Breast epithelium (tissue), 4 donors: ENCODE results near the gene KPNA1. TPM values are rescaled to one million over a fixed set of nuclear protein-coding genes. Genes with fewer than 3 reads are reported as not detected.

Experiments
- DNase-seq, 2 donors: peaks; one replicate each; pipeline ENCODE4 v3.0.0-alpha.2; 2019; ENCODE audit warnings: low spot score in 2 of 2
- H3K27ac ChIP-seq, 2 donors: fragments of 200-600 bp; sonication (generic) in 1 of 2; one replicate each; pipeline ENCODE4 v1.5.1; 2016 to 2019; ENCODE audit warnings: mild to moderate bottlenecking in 1 of 2
- H3K27me3 ChIP-seq, 2 donors: fragments of 200-600 bp; sonication (generic) in 1 of 2; one replicate each; pipeline versions ENCODE4 v1.5.1 to v1.6.0; 2017 to 2019; ENCODE audit warnings: control low read depth in 1 of 2, mild to moderate bottlenecking in 1 of 2
- H3K36me3 ChIP-seq: fragments of 200-600 bp; one replicate; pipeline ENCODE4 v1.5.1; 2019
- H3K4me1 ChIP-seq, 2 donors: fragments of 200-600 bp; sonication (generic); one replicate each; pipeline ENCODE4 v1.5.1; 2016 to 2019; ENCODE audit warnings: control low read depth in 1 of 2
- H3K4me3 ChIP-seq, 3 donors: fragments of 200-600 bp; sonication (generic); 1 replicate in 2 of 3; 2 replicates in 1 of 3; pipeline ENCODE4 v1.5.1; 2016 to 2019; ENCODE audit warnings: mild to moderate bottlenecking in 3 of 3, moderate library complexity in 2 of 3
- H3K9me3 ChIP-seq, 2 donors: fragments of 200-600 bp; sonication (generic) in 1 of 2; one replicate each; pipeline ENCODE4 v1.5.1; 2016 to 2019; ENCODE audit warnings: control low read depth in 1 of 2
- POLR2A ChIP-seq: fragments of 450-650 bp; IDR thresholded peaks from one replicate; pipeline ENCODE4 v1.6.1; 2016; ENCODE audit warnings: antibody characterized with exemption, mild to moderate bottlenecking, moderate library complexity
- POLR2AphosphoS5 ChIP-seq, 3 donors: sonication (generic); formaldehyde crosslinking; IDR thresholded peaks; one replicate each; pipeline ENCODE4 v1.6.1; 2017; ENCODE audit warnings: antibody characterized with exemption in 3 of 3
- intact Hi-C: fragments of 100-400 bp; cut with DNase I; formaldehyde crosslinking; loops from one replicate; pipeline ENCODE4 v1.15.1; 2023; ENCODE audit warnings: low total_unique reads
- total RNA-seq, 3 donors: library from RNA; depleted of rRNA; stranded (reverse); fragments of >200 nt; gene quantifications; one replicate each; pipeline ENCODE4 v1.1.0, GENCODE V29; 2016
- TF ChIP-seq, protein P1 (sequence below), 3 donors: fragments of 450-650 bp; IDR thresholded peaks; one replicate each; pipeline ENCODE4 v1.5.1; 2016 to 2017; ENCODE audit warnings: antibody characterized with exemption in 3 of 3, mild to moderate bottlenecking in 3 of 3, moderate library complexity in 3 of 3

The KPNA1 gene
- total RNA-seq, 3 donors from 2014 or later: 40.3 to 51.7 (median 42.4) TPM

DNA sequence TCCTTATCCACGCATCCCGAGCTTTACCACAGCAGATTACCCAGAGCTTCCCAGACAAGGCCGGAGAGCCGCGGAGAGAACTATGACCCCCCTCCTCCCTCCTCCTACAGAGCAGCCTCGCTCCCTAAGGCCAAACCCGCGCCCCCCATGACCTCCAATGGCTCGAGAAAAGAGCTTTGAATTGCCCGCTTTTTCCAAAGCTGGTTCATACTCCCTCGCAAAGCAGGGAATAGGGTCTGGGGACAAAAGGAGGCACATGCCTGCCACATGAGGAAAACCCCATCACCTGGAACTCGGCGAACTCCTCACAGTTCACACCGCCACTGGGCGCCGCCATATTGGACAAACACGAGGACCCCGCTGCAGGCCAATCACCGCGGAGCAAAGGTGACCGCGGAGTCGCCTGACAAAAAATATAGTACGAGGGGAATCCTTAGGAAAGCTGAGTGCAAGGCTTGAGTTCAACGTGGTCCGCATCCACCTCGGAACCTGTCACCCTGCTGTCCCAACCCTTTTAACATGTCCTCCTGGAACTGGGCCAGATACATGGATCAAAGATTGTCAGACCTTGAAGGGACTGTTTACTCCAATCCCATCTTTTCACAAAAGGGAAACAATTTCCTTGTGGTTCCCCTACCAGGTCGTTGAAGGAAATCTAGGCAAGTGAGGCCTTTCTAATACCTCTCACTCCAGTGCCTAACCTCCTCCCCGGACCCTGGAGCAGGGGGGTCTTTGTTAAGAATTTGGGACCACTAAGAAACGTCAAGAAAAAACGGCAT is 131.7 kb downstream of the KPNA1 start, which contains the start of gene MIX23:
Gene MIX23, minus strand, starts transcription at position 344 of the 779 bp plus-strand sequence. Its CDS starts 7 bp downstream, at position 337.
- peak; percentile 78 to 85 for DNase-seq
- TF ChIP-seq POLR2A (no peak), POLR2AphosphoS5 (IDR thresholded peaks at IDR 0.05) (peak; percentile 42 to 70 (median 48))
- TF ChIP-seq, protein P1, sequence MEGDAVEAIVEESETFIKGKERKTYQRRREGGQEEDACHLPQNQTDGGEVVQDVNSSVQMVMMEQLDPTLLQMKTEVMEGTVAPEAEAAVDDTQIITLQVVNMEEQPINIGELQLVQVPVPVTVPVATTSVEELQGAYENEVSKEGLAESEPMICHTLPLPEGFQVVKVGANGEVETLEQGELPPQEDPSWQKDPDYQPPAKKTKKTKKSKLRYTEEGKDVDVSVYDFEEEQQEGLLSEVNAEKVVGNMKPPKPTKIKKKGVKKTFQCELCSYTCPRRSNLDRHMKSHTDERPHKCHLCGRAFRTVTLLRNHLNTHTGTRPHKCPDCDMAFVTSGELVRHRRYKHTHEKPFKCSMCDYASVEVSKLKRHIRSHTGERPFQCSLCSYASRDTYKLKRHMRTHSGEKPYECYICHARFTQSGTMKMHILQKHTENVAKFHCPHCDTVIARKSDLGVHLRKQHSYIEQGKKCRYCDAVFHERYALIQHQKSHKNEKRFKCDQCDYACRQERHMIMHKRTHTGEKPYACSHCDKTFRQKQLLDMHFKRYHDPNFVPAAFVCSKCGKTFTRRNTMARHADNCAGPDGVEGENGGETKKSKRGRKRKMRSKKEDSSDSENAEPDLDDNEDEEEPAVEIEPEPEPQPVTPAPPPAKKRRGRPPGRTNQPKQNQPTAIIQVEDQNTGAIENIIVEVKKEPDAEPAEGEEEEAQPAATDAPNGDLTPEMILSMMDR (IDR thresholded peaks at IDR 0.05): no peak
- Histone ChIP-seq H3K4me3 (peak within 1 kb of the TSS; percentile 75 to 88 (median 87)), H3K27ac (peak within 1 kb of the TSS; percentile 89 to 93), H3K9me3 (no peaks in the 10 kb centered on the region), H3K36me3 (no peaks in the 10 kb centered on the region), H3K4me1 (no peaks in the 10 kb centered on the region), H3K27me3 (no peaks in the 10 kb centered on the region)
- intact Hi-C loops: no loop called here

DNA sequence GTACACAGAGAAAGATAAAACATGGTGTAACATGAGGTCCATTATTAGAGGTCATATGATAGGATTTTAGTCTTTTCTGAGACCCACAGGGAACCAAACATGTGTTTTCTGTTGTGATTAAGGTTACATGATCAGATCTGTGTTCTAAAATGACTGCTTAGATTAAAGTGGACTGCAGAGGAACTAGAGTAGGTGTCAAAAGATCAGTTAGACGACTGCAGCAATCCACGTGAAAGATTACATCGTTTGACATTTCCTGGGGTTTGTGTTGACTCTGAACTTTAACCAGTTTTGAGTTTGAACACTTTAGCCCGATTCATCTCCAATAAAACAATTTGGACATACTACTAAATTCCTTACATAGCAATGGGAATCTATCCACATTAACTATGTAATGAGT is 136.8 kb downstream of the KPNA1 start:
- intact Hi-C loops: no loop called here
- H3K4me3 ChIP-seq: no peak overlapping the region
- no peaks in the 10 kb centered on the region for H3K4me1 ChIP-seq
- H3K27me3 ChIP-seq: no peaks in the 10 kb centered on the region
- no peak for DNase-seq
- TF ChIP-seq POLR2AphosphoS5 (IDR thresholded peaks at IDR 0.05): no peak
- TF ChIP-seq, protein P1 (IDR thresholded peaks at IDR 0.05): no peak
- TF ChIP-seq POLR2A: no peak
- no peaks in the 10 kb centered on the region for H3K36me3 ChIP-seq
- no peak overlapping the region for H3K27ac ChIP-seq
- no peaks in the 10 kb centered on the region for H3K9me3 ChIP-seq

- H3K27me3 ChIP-seq: no peaks in the 10 kb centered on the region
- no peaks in the 10 kb centered on the region for H3K36me3 ChIP-seq
- H3K4me1 ChIP-seq: no peaks in the 10 kb centered on the region
- no peaks in the 10 kb centered on the region for H3K9me3 ChIP-seq
- DNase-seq: no peak
- no peak overlapping the region for H3K27ac ChIP-seq
- intact Hi-C loops: no loop called here
- no peak for TF ChIP-seq POLR2A
- TF ChIP-seq, protein P1 (IDR thresholded peaks at IDR 0.05): no peak
- TF ChIP-seq POLR2AphosphoS5 (IDR thresholded peaks at IDR 0.05): no peak
- no peak overlapping the region for H3K4me3 ChIP-seq
Measured at GRCh38 chr3:122374034-122374433, 140.7 kb downstream of the KPNA1 start.

Other genes with a start within 250 kb of the KPNA1 start
- gene CSTA, start 189.7 kb downstream of the KPNA1 start, total RNA-seq: 10 to 100 TPM in 2 of 3 donors, 1 to 10 TPM in 1; 9.1 to 40.3 (median 15.7) TPM
- gene MIX23, start 131.7 kb downstream of the KPNA1 start, total RNA-seq: 10 to 100 TPM; 10.8 to 20.3 (median 15.0) TPM
- 10 to 100 TPM; 19.3 to 27.2 (median 26.5) TPM for gene FAM162A, start 130.8 kb downstream of the KPNA1 start, total RNA-seq
- 1 to 10 TPM; 4.0 to 8.0 (median 6.2) TPM for gene WDR5B, start 98.9 kb downstream of the KPNA1 start, total RNA-seq
- gene PARP9, start 49.4 kb upstream of the KPNA1 start, total RNA-seq: 10 to 100 TPM; 17.4 to 55.1 (median 39.7) TPM
- 10 to 100 TPM; 19.0 to 30.1 (median 29.2) TPM for gene DTX3L, start 49.4 kb upstream of the KPNA1 start, total RNA-seq
- gene PARP15, start 62.7 kb upstream of the KPNA1 start, total RNA-seq: 1 to 10 TPM; 2.9 to 5.6 (median 5.4) TPM
- gene PARP14, start 165.9 kb upstream of the KPNA1 start, total RNA-seq: 10 to 100 TPM; 42.9 to 57.0 (median 49.8) TPM